ENCODE measurements around the gene KCNMB1.
"Not testable (repeated sequence)": the region's sequence is repeated elsewhere in the genome, so short reads cannot be mapped to it uniquely, and the experiment has no call there.

KCNMB1 gene

GRCh38 chr5:170380361-170380951, 8.7 kb downstream of the KCNMB1 start:
- TF ChIP-seq ZFX (IDR thresholded peaks at IDR 0.05; ENCODE audit: borderline replicate concordance) = no peak
- no peak overlapping the region for H3K27ac ChIP-seq

- no peak overlapping the region for H3K27ac ChIP-seq
- TF ChIP-seq ZFX (IDR thresholded peaks at IDR 0.05; ENCODE audit: borderline replicate concordance) (no peak), CTCF (IDR thresholded peaks at IDR 0.05) (no peak)
Measured at GRCh38 chr5:170378740-170379139, 10.4 kb downstream of the KCNMB1 start.

- H3K27ac ChIP-seq = no peak overlapping the region
- TF ChIP-seq ZFX (IDR thresholded peaks at IDR 0.05; ENCODE audit: borderline replicate concordance) (no peak), CTCF (IDR thresholded peaks at IDR 0.05) (no peak)
Measured at GRCh38 chr5:170377027-170377426, 12.1 kb downstream of the KCNMB1 start.

GRCh38 chr5:170376526-170376925, 12.6 kb downstream of the KCNMB1 start:
- H3K27ac ChIP-seq = not testable (repeated sequence)

- TF ChIP-seq CTCF (IDR thresholded peaks at IDR 0.05) = no peak
- no peak for TF ChIP-seq ZFX (IDR thresholded peaks at IDR 0.05; ENCODE audit: borderline replicate concordance)
Measured at GRCh38 chr5:170375283-170375682, 13.9 kb downstream of the KCNMB1 start.

GRCh38 chr5:170372971-170373370, 16.2 kb downstream of the KCNMB1 start:
- no peak overlapping the region for H3K27ac ChIP-seq
- no peak for TF ChIP-seq CTCF (IDR thresholded peaks at IDR 0.05)
- no peak for TF ChIP-seq ZFX (IDR thresholded peaks at IDR 0.05; ENCODE audit: borderline replicate concordance)

More at GRCh38 chr5:170375283-170375682, 13.9 kb downstream of the KCNMB1 start:
- H3K27ac ChIP-seq = no peak overlapping the region

- no peak for TF ChIP-seq CTCF (IDR thresholded peaks at IDR 0.05)
- TF ChIP-seq ZFX (IDR thresholded peaks at IDR 0.05; ENCODE audit: borderline replicate concordance) = no peak
- no peak overlapping the region for H3K27ac ChIP-seq
Measured at GRCh38 chr5:170368586-170368985, 20.6 kb downstream of the KCNMB1 start.

GRCh38 chr5:170366276-170366675, 22.9 kb downstream of the KCNMB1 start:
- no peak for TF ChIP-seq CTCF (IDR thresholded peaks at IDR 0.05)
- TF ChIP-seq ZFX (IDR thresholded peaks at IDR 0.05; ENCODE audit: borderline replicate concordance) = no peak
- H3K27ac ChIP-seq = no peak overlapping the region
